ENCODE results near the gene PHACTR3.
"Not testable (repeated sequence)": the region's sequence is repeated elsewhere in the genome, so short reads cannot be mapped to it uniquely, and the experiment has no call there.

The PHACTR3 gene

DNA sequence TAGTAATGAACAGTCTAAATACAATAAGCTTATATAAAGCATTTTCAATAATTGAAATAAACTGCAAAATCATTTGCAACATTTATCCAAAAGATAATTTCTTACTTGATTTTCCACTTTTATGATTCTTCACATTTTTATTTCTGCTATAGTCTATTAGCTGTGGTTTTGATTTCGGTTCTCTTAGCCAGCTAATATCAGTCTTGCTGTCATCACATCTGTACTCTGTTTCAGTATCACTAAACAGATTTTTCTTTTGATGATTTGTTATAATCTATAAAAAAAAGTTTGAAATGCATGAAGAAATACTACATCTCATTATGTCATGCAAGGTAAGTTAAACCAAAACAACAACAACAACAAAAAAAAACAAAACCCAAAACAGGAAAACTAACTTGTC, 275.9 kb downstream of the PHACTR3 start:
- Mint-ChIP-seq H3K4me1 (ENCODE audit: low read depth) (no peaks in the 10 kb centered on the region), H3K27ac (no peak overlapping the region), H3K9me3 (peaks cover 4% of the 10 kb centered on the region), H3K4me3 (no peak overlapping the region), H3K27me3 (ENCODE audit: low read depth) (no peaks in the 10 kb centered on the region), H3K36me3 (ENCODE audit: low read depth) (no peaks in the 10 kb centered on the region)

DNA sequence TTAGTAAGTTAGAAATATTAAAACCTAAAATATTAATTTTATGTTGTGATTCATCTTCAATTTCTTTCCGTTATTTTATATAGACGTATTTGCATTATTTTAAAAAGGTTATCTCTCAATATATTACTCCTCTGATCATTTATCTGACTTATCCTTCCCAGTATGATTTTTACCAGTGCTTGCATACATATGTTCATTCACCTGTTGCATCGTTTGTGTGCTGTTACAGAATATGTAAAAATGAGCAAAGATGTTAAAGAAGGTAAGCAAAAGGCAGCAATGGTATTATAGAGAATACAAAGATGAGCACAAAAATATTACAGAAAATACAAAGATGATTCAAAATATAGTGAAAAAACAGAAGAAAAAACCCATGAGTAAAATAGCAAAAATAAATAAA, 280.2 kb downstream of the PHACTR3 start:
- H3K4me3 Mint-ChIP-seq, result no peak overlapping the region
- H3K27ac Mint-ChIP-seq, result no peak overlapping the region
- H3K9me3 Mint-ChIP-seq, result no peaks in the 10 kb centered on the region
- H3K36me3 Mint-ChIP-seq (ENCODE audit: low read depth), result no peaks in the 10 kb centered on the region
- no peaks in the 10 kb centered on the region for H3K27me3 Mint-ChIP-seq (ENCODE audit: low read depth)
- H3K4me1 Mint-ChIP-seq (ENCODE audit: low read depth), result no peaks in the 10 kb centered on the region

DNA sequence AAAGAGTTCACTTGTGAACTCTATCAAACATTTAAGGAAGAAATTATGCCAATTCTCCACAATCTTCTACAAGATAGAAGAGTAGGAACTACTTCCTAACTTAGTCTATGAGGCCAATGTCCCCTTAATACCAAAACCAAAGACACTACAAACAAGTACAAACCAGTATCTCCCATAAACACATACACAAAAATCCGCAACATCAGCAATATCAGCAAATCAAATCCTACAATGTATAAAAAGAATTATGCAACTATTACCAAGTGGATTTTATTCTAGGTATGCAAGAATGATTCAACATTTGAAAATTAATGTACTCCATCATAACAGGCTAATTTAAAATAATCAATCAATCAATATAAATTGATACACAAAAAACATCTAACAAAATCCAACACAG, 283.7 kb downstream of the PHACTR3 start:
- Mint-ChIP-seq H3K27me3 (ENCODE audit: low read depth) (no peaks in the 10 kb centered on the region), H3K9me3 (no peaks in the 10 kb centered on the region), H3K36me3 (ENCODE audit: low read depth) (no peaks in the 10 kb centered on the region), H3K4me1 (ENCODE audit: low read depth) (no peaks in the 10 kb centered on the region), H3K27ac (no peak overlapping the region), H3K4me3 (no peak overlapping the region)

DNA sequence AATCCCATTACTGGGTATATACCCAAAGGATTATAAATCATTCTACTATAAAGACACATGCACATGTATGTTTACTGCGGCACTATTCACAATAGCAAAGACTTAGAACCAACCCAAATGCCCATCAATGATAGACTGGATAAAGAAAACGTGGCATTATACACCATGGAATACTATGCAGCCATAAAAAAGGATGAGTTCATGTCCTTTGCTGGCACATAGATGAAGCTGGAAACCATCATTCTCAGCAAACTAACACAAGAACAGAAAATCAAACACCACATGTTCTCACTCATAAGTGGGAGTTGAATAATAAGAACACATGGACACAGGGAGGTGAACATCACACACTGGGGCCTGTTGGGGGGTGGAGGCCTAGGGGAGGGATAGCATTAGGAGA, 285.7 kb downstream of the PHACTR3 start:
- H3K27ac Mint-ChIP-seq, result not testable (repeated sequence)

GRCh38 chr20:59891581-59891980, 287.2 kb downstream of the PHACTR3 start:
- no peak overlapping the region for H3K4me3 Mint-ChIP-seq
- no peaks in the 10 kb centered on the region for H3K9me3 Mint-ChIP-seq
- H3K27me3 Mint-ChIP-seq (ENCODE audit: low read depth), result peaks cover 4% of the 10 kb centered on the region
- no peaks in the 10 kb centered on the region for H3K36me3 Mint-ChIP-seq (ENCODE audit: low read depth)
- H3K4me1 Mint-ChIP-seq (ENCODE audit: low read depth), result no peaks in the 10 kb centered on the region
- no peak overlapping the region for H3K27ac Mint-ChIP-seq

More for the DNA sequence above, 285.7 kb downstream of the PHACTR3 start:
- not testable (repeated sequence) for H3K36me3 Mint-ChIP-seq (ENCODE audit: low read depth); H3K4me1 Mint-ChIP-seq (ENCODE audit: low read depth); H3K4me3 Mint-ChIP-seq; H3K27me3 Mint-ChIP-seq (ENCODE audit: low read depth); H3K9me3 Mint-ChIP-seq

- no peaks in the 10 kb centered on the region for H3K36me3 Mint-ChIP-seq (ENCODE audit: low read depth)
- H3K4me3 Mint-ChIP-seq, result no peak overlapping the region
- no peaks in the 10 kb centered on the region for H3K4me1 Mint-ChIP-seq (ENCODE audit: low read depth)
- peaks cover 4% of the 10 kb centered on the region for H3K27me3 Mint-ChIP-seq (ENCODE audit: low read depth)
- no peaks in the 10 kb centered on the region for H3K9me3 Mint-ChIP-seq
- H3K27ac Mint-ChIP-seq, result no peak overlapping the region
Observed at GRCh38 chr20:59895908-59896307, 291.6 kb downstream of the PHACTR3 start.

All from T-helper 1 cell treated with Interleukin-12 subunit alpha and Interleukin-12 subunit beta and Interleukin-4 antibody, amounts not matched to agents 30 μg/mL and 1 μg/mL, for 36 hours (primary cell).